Measurements from ENCODE around the gene MRPS24.

Gene MRPS24

DNA sequence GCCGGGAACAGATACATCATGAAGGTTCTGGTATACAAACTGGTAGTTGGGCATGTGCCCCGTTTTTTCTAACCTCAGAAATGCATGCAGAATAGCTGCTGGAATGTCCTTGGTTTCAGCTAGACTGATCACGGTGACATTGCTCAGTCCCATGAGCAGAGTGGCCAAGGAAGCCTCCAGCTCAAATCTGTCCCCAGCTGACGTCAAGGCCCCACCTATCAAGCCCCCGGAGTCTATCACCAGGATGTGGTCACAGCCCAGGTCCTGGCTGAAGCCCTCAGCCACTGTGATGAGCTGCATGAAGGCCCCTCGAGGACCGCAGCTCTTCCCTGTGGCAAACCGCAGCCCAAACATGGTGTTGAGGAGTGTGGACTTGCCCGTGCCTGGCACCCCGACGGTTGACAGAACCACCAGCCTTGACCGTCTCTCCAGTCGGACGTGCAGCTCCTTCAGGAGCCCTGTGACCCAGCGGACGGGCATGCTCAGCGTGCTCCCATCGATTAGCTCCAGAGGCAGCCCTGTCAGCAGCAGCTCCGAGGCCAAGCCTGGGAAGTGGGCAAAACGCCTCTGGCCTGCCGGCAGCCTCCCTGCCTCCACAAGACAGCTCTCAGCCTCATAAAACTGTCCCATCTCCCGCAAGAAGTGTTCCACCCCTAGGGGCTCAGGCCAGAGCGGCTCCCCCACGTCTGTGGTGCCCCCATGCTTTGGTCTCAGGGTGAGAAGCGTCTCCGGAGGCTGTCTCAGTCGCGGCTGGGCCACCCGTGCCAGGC is 7.8 kb upstream of the MRPS24 start:
- DNase-seq, result no peak

- no peak for DNase-seq
Measured at GRCh38 chr7:43876241-43876640, 6.9 kb upstream of the MRPS24 start.

GRCh38 chr7:43873300-43873699 is 4.0 kb upstream of the MRPS24 start:
- DNase-seq, result no peak

- DNase-seq, result no peak
Measured at GRCh38 chr7:43872406-43873110, 3.2 kb upstream of the MRPS24 start.

DNA sequence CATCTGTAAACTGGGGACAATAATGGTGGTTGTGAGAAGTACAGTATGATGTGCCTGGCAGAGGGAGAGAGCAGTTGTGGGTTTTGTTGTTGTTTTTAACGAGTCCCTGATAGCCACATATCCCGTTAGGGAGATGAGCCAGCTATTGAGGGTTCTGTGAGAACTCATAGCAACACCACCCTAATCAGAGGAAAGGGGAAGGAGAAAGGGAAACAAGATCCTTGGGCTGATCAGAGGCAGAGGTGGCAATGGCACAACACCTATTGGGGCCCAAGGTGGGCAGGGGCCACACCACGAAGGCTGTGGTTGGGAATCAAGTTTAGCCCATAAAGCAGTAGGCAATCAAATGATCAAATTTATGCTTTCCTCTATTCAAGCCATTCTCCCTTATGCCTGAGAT is 1.7 kb upstream of the MRPS24 start:
- DNase-seq, result no peak

DNA sequence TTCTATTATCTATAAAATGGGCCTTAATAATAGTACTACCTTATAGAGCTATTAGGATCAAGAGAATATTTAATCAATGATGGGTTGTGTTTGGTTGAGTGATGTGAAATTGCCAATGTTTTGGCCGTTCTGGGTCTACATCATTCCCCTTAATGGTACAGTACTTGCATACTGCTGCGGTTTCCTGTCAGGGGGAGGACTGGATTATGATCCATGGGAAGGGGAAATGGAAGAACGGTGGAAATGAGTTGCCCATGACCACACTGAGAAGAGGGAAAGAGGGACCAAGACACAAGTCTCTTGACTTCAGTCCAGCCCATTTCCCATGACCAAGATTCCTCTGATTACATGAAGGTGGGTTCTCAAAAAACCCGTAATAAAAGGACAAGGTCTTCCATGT is 999 bp upstream of the MRPS24 start:
- DNase-seq, result no peak

DNA sequence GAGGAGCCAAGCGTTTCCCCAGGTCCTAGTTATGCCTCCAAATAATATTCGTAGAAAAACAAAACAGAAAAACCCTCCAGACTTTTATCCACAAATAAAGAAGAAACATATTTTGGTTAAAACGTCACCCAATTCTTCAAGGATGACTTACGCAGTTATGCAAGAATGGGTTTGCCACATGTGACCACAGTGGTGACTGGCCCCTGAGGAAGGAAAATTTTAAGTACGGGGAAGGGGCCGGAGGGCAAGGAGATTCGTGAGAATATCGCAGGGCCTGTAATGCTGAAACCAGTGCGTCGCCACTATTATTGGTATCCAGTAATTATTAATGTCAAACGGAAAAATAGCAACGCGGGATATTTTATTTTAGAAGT is 537 bp upstream of the MRPS24 start:
- no peak for DNase-seq

- no peak for DNase-seq
Measured at GRCh38 chr7:43868681-43869005, 674 bp downstream of the MRPS24 start.

GRCh38 chr7:43868181-43868580 is 1.1 kb downstream of the MRPS24 start:
- no peak for DNase-seq

GRCh38 chr7:43865277-43865676 is 4.0 kb downstream of the MRPS24 start:
- DNase-seq, result no peak

GRCh38 chr7:43864126-43864525 is 5.2 kb downstream of the MRPS24 start:
- no peak for DNase-seq

DNA sequence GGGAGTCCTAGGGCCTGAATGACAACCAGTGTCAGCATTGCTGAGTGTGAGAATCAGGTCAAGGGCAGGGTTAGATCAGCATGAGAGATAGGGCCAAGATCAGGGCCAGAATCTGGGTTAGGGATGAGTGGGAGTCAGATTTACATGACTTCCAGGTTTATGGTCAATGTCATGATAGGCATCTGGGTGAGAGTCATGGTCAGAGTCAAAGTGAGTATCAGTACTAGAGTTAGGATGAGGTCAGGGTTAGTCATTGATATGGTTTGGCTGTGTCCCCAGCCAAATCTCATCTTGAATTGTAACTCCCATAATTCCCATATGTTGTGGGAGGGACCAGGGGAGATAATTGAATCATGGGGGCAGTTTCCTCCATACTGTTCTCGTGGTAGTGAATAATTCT is 12.3 kb downstream of the MRPS24 start:
- no peak for DNase-seq

DNA sequence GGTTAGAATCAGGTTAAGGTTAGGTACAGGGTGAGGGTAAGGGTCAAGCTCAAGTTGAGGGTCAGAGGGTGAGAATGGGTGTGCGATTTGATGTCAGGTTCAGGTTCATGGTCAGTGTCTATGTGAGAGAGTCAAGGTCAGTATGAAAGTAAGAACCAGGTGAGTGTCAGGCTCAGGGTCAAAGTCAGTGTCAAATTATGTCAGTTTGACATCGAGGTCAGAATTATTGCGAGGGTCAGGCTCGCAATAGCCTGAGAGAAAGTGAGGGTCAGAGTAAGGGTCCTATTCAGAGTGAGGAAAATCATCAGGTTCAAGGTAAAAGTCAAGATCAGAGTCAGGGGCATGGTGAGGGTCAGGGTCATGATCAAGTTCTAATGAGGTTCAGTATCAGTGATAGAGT is 13.0 kb downstream of the MRPS24 start:
- no peak for DNase-seq

- no peak for DNase-seq
Measured at GRCh38 chr7:43855176-43855575, 14.1 kb downstream of the MRPS24 start.

DNA sequence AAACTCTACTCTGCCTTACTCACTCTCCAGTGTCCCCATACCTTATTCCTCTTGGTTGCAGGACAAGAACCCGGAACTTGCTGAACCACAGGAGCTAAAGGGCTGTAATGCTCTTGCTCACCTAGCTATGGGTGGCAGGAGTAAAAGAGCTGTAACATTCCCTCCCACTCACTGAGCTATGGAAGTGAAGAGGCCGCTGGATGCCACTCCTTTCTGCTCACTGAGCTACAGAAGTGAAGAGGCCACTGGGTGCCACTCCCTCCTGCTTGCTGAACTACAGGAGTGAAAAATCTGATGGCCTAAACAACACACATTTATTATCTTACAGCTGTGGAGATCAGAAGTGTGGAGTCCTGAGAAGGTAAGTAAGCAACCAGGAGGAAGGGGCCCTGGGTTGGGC is 17.5 kb downstream of the MRPS24 start:
- DNase-seq, result no peak

DNA sequence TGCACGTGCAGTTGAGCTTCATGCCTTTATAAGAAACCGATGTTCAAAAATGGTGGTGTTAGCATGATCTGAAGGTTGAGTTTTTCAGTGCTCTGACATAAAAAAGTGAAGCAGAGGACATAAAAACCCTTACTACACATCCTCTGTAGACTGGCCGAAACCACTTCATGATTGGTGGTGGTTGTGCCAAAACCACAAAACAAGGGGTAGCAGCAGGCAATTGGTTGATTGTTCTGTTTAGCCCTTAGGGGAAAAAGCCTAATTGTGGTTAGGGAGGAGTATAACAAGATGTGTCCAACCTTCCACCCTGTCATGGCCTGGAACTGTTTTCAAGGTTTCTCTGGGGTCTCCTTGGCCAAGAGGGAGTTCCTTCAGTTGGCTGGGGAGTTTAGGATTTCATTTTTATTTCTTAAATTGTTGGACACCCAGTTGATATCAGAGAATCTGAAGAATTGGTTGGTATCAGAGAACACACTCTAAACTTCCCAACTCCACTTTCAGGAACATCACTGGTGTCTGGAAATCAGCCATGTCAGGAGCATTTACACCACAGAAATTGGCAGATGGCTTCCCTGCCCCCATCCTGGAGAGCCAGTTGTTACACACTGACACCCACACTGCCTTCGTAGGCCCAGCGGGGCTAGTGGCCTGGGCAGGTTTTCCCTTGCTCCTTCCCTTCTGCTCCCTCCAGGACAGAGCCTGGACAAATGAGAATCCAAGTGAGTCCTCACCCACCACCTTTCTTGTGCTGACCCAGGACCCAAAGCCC is 18.8 kb downstream of the MRPS24 start:
- no peak for DNase-seq

- no peak for DNase-seq
Measured at GRCh38 chr7:43849047-43849446, 20.3 kb downstream of the MRPS24 start.

- no peak for DNase-seq
Measured at GRCh38 chr7:43847496-43847895, 21.8 kb downstream of the MRPS24 start.

GRCh38 chr7:43844662-43845061 is 24.7 kb downstream of the MRPS24 start:
- DNase-seq, result no peak

- no peak for DNase-seq
Measured at GRCh38 chr7:43844257-43844656, 25.1 kb downstream of the MRPS24 start.

GRCh38 chr7:43843296-43843695 is 26.0 kb downstream of the MRPS24 start:
- no peak for DNase-seq

DNA sequence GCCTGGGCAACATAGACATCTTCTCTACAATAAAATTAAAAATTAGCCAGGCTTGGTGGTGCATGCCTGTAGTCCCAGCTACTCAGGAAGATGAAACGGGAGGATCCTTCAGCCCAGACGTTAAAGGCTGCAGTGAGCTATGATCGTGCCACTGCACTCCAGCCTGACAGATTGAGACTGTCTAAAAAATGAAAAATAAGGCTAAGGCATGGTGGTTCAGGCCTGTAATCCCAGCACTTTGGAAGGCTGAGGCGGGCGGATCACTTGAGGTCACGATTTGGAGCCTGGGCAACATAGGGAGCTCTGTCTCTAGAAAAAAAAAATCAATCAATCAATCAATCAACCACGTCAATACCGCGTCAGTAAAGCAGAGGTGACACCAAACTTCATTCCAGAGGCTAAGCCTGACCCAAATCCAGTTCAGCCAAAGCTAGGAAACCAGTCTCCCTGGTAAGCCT is 31.1 kb downstream of the MRPS24 start:
- no peak for DNase-seq

- DNase-seq, result no peak
Measured at GRCh38 chr7:43834463-43835251, 34.7 kb downstream of the MRPS24 start.

Data from NCI-H187 treated with DMSO at 0.1 percent for 48 hours (cell line).